HepG2 (cell line): ENCODE results near the gene ZFP64. TPM values are rescaled to one million over a fixed set of nuclear protein-coding genes. Genes with fewer than 3 reads are reported as not detected.

ENCODE experiments used
- CAMTA2 ChIP-seq: sonication (generic); formaldehyde crosslinking; IDR thresholded peaks from 2 replicates; pipeline ENCODE4 v1.4.0; 2020; ENCODE audit warnings: mild to moderate bottlenecking, missing genetic modification reagents, borderline replicate concordance
- CREM ChIP-seq, 2 experiments: sonication (generic) in 1 of 2; formaldehyde crosslinking in 1 of 2; IDR thresholded peaks; 2 replicates each; pipeline versions ENCODE4 v1.4.0 to v1.6.1; 2016 to 2020; ENCODE audit warnings: antibody characterized with exemption in 1 of 2, mild to moderate bottlenecking in 1 of 2, missing genetic modification reagents in 1 of 2
- FLYWCH1 ChIP-seq: sonication (generic); formaldehyde crosslinking; IDR thresholded peaks from 2 replicates; pipeline ENCODE4 v1.8.1; 2023; ENCODE audit warnings: mild to moderate bottlenecking, missing genetic modification reagents
- HNRNPL ChIP-seq: fragments of 200-400 bp; formaldehyde crosslinking; IDR thresholded peaks from 2 replicates; pipeline ENCODE4 v1.6.1; 2017; ENCODE audit warnings: mild to moderate bottlenecking, low read depth, low read length
- MAZ ChIP-seq, 2 experiments: sonication (generic) in 1 of 2; formaldehyde crosslinking in 1 of 2; IDR thresholded peaks; 2 replicates each; pipeline versions ENCODE4 v1.5.0 to v1.6.1; 2012 to 2020; ENCODE audit warnings: low read depth in 2 of 2, mild to moderate bottlenecking in 2 of 2, borderline replicate concordance in 1 of 2, improper control_type of control experiment in 1 of 2, low read length in 1 of 2, missing genetic modification reagents in 1 of 2, moderate library complexity in 1 of 2
- MNT ChIP-seq: fragments of 450-650 bp; IDR thresholded peaks from 2 replicates; pipeline ENCODE4 v1.6.1; 2016
- MZF1 ChIP-seq: sonication (generic); formaldehyde crosslinking; IDR thresholded peaks from 2 replicates; pipeline ENCODE4 v1.8.1; 2023; ENCODE audit warnings: mild to moderate bottlenecking, missing genetic modification reagents, borderline replicate concordance
- NPAS2 ChIP-seq: sonication (generic); formaldehyde crosslinking; IDR thresholded peaks from 2 replicates; pipeline ENCODE4 v1.8.0; 2022; ENCODE audit warnings: mild to moderate bottlenecking, missing genetic modification reagents, borderline replicate concordance
- NR2C2 ChIP-seq: sonication (generic); formaldehyde crosslinking; IDR thresholded peaks from 2 replicates; pipeline ENCODE4 v1.4.0; 2020; ENCODE audit warnings: missing genetic modification reagents, mild to moderate bottlenecking, moderate library complexity, borderline replicate concordance
- NR3C1 ChIP-seq: sonication (generic); formaldehyde crosslinking; IDR thresholded peaks from 2 replicates; pipeline ENCODE4 v1.4.0; 2020; ENCODE audit warnings: missing genetic modification reagents
- PLSCR1 ChIP-seq: sonication (generic); formaldehyde crosslinking; IDR thresholded peaks from 2 replicates; pipeline ENCODE4 v1.5.0; 2020; ENCODE audit warnings: missing genetic modification reagents, mild to moderate bottlenecking, borderline replicate concordance
- POLR2AphosphoS5 ChIP-seq: IDR thresholded peaks from 2 replicates; pipeline ENCODE4 v1.6.1; 2012; ENCODE audit warnings: low read depth, low read length
- PRDM15 ChIP-seq: sonication (generic); formaldehyde crosslinking; IDR thresholded peaks from 2 replicates; pipeline ENCODE4 v1.4.0; 2020; ENCODE audit warnings: missing genetic modification reagents
- TRIM24 ChIP-seq: sonication (generic); formaldehyde crosslinking; IDR thresholded peaks from 2 replicates; pipeline ENCODE4 v1.8.0; 2022; ENCODE audit warnings: mild to moderate bottlenecking, missing genetic modification reagents
- ZC3H4 ChIP-seq: sonication (generic); formaldehyde crosslinking; IDR thresholded peaks from 2 replicates; pipeline ENCODE4 v1.4.0; 2020; ENCODE audit warnings: missing genetic modification reagents, borderline replicate concordance
- ZMAT3 ChIP-seq: sonication (generic); formaldehyde crosslinking; conservative IDR thresholded peaks from 2 replicates; pipeline ENCODE4 v1.7.0; 2021; ENCODE audit warnings: missing genetic modification reagents
- ZMYM2 ChIP-seq: sonication (generic); formaldehyde crosslinking; IDR thresholded peaks from 2 replicates; pipeline ENCODE4 v1.8.0; 2022; ENCODE audit warnings: mild to moderate bottlenecking, missing genetic modification reagents
- ZNF274 ChIP-seq: sonication (generic); formaldehyde crosslinking; IDR thresholded peaks from 2 replicates; pipeline ENCODE4 v1.5.1; 2020; ENCODE audit warnings: mild to moderate bottlenecking, missing genetic modification reagents
- ZNF510 ChIP-seq: sonication (generic); formaldehyde crosslinking; IDR thresholded peaks from 2 replicates; pipeline ENCODE4 v1.4.0; 2020; ENCODE audit warnings: low read depth, mild to moderate bottlenecking, missing genetic modification reagents
- ZNF740 ChIP-seq: sonication (generic); formaldehyde crosslinking; IDR thresholded peaks from 2 replicates; pipeline ENCODE4 v1.4.0; 2020; ENCODE audit warnings: missing genetic modification reagents
- ZNF841 ChIP-seq: sonication (generic); formaldehyde crosslinking; IDR thresholded peaks from 2 replicates; pipeline ENCODE4 v1.8.1; 2023; ENCODE audit warnings: missing genetic modification reagents, borderline replicate concordance
- polyA plus RNA-seq, 8 experiments: library from polyadenylated mRNA; depleted of rRNA in 3 of 8; stranded (reverse) in 7 of 8; unstranded in 1 of 8; fragments of >200 nt; fragmentation: Illumina TruSeq in 4 of 8; extraction: Trizol in 4 of 8; gene quantifications; 2 replicates each; pipeline versions ENCODE4 v1.2.1 to v1.2.3, GENCODE V29; 2011 to 2016; ENCODE audit warnings: low read depth in 4 of 8, missing spikeins in 1 of 8, mixed read lengths in 1 of 8; ENCODE audit not compliant: insufficient read depth in 1 of 8
- total RNA-seq, 5 experiments: library from RNA; depleted of rRNA; stranded (reverse); fragments of >200 nt; fragmentation: Illumina TruSeq; extraction: Trizol; gene quantifications; 2 replicates each; pipeline ENCODE4 v1.2.3, GENCODE V29; 2016; ENCODE audit warnings: low read depth in 1 of 5

The ZFP64 gene
- total and polyA plus RNA-seq, 2 of the 13 experiments (the other 11 are each of a cell fraction or from before 2014, with no cell fraction given): 12.0 to 24.3 TPM

- TF ChIP-seq HNRNPL: no peak
- 0 out of 2 replicates have a peak, but pooled peaks have one; percentile 12 for TF ChIP-seq NR3C1 (CRISPR knock-in tag)
- TF ChIP-seq PRDM15: 0 out of 2 replicates have a peak, but pooled peaks have one; percentile 14
- TF ChIP-seq FLYWCH1 (CRISPR knock-in tag): no peak
- TF ChIP-seq CREM (IDR thresholded peaks at IDR 0.05): no peak
- no peak for TF ChIP-seq CREM (CRISPR knock-in tag; IDR thresholded peaks at IDR 0.05)
- 0 out of 2 replicates have a peak, but pooled peaks have one; percentile 29 for TF ChIP-seq TRIM24 (CRISPR knock-in tag)
- TF ChIP-seq ZMAT3: peak; percentile 91
- no peak for TF ChIP-seq MAZ (IDR thresholded peaks at IDR 0.05; ENCODE audit: borderline replicate concordance, low read depth, low read length)
- TF ChIP-seq MAZ (CRISPR knock-in tag; IDR thresholded peaks at IDR 0.05; ENCODE audit: low read depth): peak; percentile 56; the same call in 1 of the 2 replicates
- no peak for TF ChIP-seq ZMYM2
- peak; percentile 73 for TF ChIP-seq CAMTA2
- TF ChIP-seq NR2C2 (CRISPR knock-in tag): no peak; the same call in 1 of the 2 replicates
- peak; percentile 26; the same call in 1 of the 2 replicates for TF ChIP-seq ZC3H4 (CRISPR knock-in tag)
- TF ChIP-seq MNT: no peak
- no peak for TF ChIP-seq POLR2AphosphoS5
- peak; percentile 74; the same call in 1 of the 2 replicates for TF ChIP-seq MZF1 (CRISPR knock-in tag)
- TF ChIP-seq PLSCR1 (CRISPR knock-in tag): no peak
- no peak; the same call in 1 of the 2 replicates for TF ChIP-seq NPAS2 (CRISPR knock-in tag)
- no peak; the same call in 1 of the 2 replicates for TF ChIP-seq ZNF274 (CRISPR knock-in tag)
- TF ChIP-seq ZNF510 (CRISPR knock-in tag): 0 out of 2 replicates have a peak, but pooled peaks have one; percentile 66
- TF ChIP-seq ZNF841 (CRISPR knock-in tag): no peak
- TF ChIP-seq ZNF740 (CRISPR knock-in tag): no peak
Measured at GRCh38 chr20:52191916-52192718, 538 bp upstream of the ZFP64 start (continued).
